Neural cell (in vitro differentiated cells): ENCODE data around the gene ETF1. TPM values are rescaled to one million over a fixed set of nuclear protein-coding genes. Genes with fewer than 3 reads are reported as not detected.

Experiments
- H2AFZ ChIP-seq: fragments of 200-600, 300-800 bp; sonication (generic), shearing (Covaris generic); 2 replicates; pipeline ENCODE4 v1.6.0; 2014; ENCODE audit warnings: low read depth, mild to moderate bottlenecking, antibody characterized with exemption, low read length, moderate library complexity
- H3F3A ChIP-seq: fragments of 200-600 bp; shearing (Covaris generic); 2 replicates; pipeline ENCODE4 v1.6.1; 2016; ENCODE audit warnings: mild to moderate bottlenecking, moderate library complexity, mixed read lengths, antibody characterized with exemption, low read length; ENCODE audit not compliant: insufficient read depth, poor library complexity, severe bottlenecking
- H3K27ac ChIP-seq: fragments of 200-600, 300-800 bp; sonication (generic), shearing (Covaris generic); 2 replicates; pipeline ENCODE4 v1.5.1; 2014; ENCODE audit warnings: mild to moderate bottlenecking, low read length, moderate library complexity
- H3K27me3 ChIP-seq: fragments of 300-800, 200-600 bp; sonication (generic), shearing (Covaris generic); 2 replicates; pipeline ENCODE4 v1.6.0; 2014; ENCODE audit warnings: mild to moderate bottlenecking, low read depth, low read length, moderate library complexity; ENCODE audit not compliant: insufficient read depth
- H3K36me3 ChIP-seq: fragments of 300-800, 200-600 bp; sonication (generic), shearing (Covaris generic); 2 replicates; pipeline ENCODE4 v1.5.1; 2014; ENCODE audit warnings: mild to moderate bottlenecking, antibody characterized with exemption, low read length, moderate library complexity; ENCODE audit not compliant: insufficient read depth
- H3K4me2 ChIP-seq: fragments of 300-800, 200-600 bp; sonication (generic), shearing (Covaris generic); 2 replicates; pipeline ENCODE4 v1.6.0; 2014; ENCODE audit warnings: mild to moderate bottlenecking, low read length
- H3K4me3 ChIP-seq: fragments of 300-800, 200-600 bp; sonication (generic), shearing (Covaris generic); 2 replicates; pipeline ENCODE4 v1.5.1; 2014; ENCODE audit warnings: mild to moderate bottlenecking, low read length, moderate library complexity
- H3K79me2 ChIP-seq: fragments of 200-600 bp; shearing (Covaris generic); replicated peaks from 2 replicates; pipeline ENCODE4 v1.6.0; 2014; ENCODE audit warnings: mild to moderate bottlenecking, low read length, moderate library complexity; ENCODE audit not compliant: insufficient read depth
- H3K9ac ChIP-seq: fragments of 300-800, 200-600 bp; sonication (generic), shearing (Covaris generic); 2 replicates; pipeline ENCODE4 v1.6.1; 2016; ENCODE audit warnings: mild to moderate bottlenecking, low read length, mixed read lengths
- H3K9me2 ChIP-seq: fragments of 200-600 bp; shearing (Covaris generic); 2 replicates; pipeline ENCODE4 v1.6.1; 2016; ENCODE audit warnings: mild to moderate bottlenecking, low read length, mixed read lengths; ENCODE audit not compliant: insufficient read depth
- H3K9me3 ChIP-seq: fragments of 200-600, 300-800 bp; sonication (generic), shearing (Covaris generic); 2 replicates; pipeline ENCODE4 v1.6.1; 2016; ENCODE audit warnings: mild to moderate bottlenecking, mixed run types, low read length, moderate library complexity, mixed read lengths
- H4K20me1 ChIP-seq: fragments of 200-600 bp; shearing (Covaris generic); 2 replicates; pipeline ENCODE4 v1.6.1; 2016; ENCODE audit warnings: mild to moderate bottlenecking, mixed run types; ENCODE audit not compliant: insufficient read depth
- CTCF ChIP-seq: fragments of 450-650 bp; IDR thresholded peaks from 2 replicates; pipeline ENCODE4 v1.5.1; 2014; ENCODE audit warnings: antibody characterized with exemption, mild to moderate bottlenecking, moderate library complexity; ENCODE audit not compliant: poor library complexity, severe bottlenecking
- EP300 ChIP-seq: fragments of 450-650 bp; conservative IDR thresholded peaks from 2 replicates; pipeline ENCODE4 v1.6.1; 2014; ENCODE audit warnings: antibody characterized with exemption, mild to moderate bottlenecking, moderate library complexity; ENCODE audit not compliant: poor library complexity, severe bottlenecking
- EZH2 ChIP-seq: fragments of 200-600, 300-800 bp; shearing (Covaris generic), sonication (generic); IDR thresholded peaks from 2 replicates; pipeline ENCODE4 v1.6.1; 2014; ENCODE audit warnings: antibody characterized with exemption, low read length, borderline replicate concordance, mild to moderate bottlenecking; ENCODE audit not compliant: insufficient read depth, poor library complexity, severe bottlenecking
- MXI1 ChIP-seq: fragments of 450-650 bp; conservative IDR thresholded peaks from 2 replicates; pipeline ENCODE4 v1.6.1; 2014; ENCODE audit warnings: antibody characterized with exemption, mild to moderate bottlenecking; ENCODE audit not compliant: poor library complexity, severe bottlenecking
- POLR2AphosphoS5 ChIP-seq: IDR thresholded peaks from 2 replicates; pipeline ENCODE4 v1.6.1; 2012
- RAD21 ChIP-seq: fragments of 450-650 bp; conservative IDR thresholded peaks from 2 replicates; pipeline ENCODE4 v1.6.1; 2014; ENCODE audit warnings: antibody characterized with exemption, mild to moderate bottlenecking, moderate library complexity
- SMC3 ChIP-seq: fragments of 450-650 bp; conservative IDR thresholded peaks from 2 replicates; pipeline ENCODE4 v1.6.1; 2014; ENCODE audit warnings: antibody characterized with exemption, mild to moderate bottlenecking, moderate library complexity; ENCODE audit not compliant: poor library complexity
- TAF1 ChIP-seq: IDR thresholded peaks from 2 replicates; pipeline ENCODE4 v1.6.1; 2012; ENCODE audit warnings: low read depth
- polyA plus RNA-seq: library from polyadenylated mRNA; depleted of rRNA; stranded (reverse); fragments of >200 nt; gene quantifications from 2 replicates; pipeline ENCODE4 v1.2.3, GENCODE V29; 2014
- TF ChIP-seq, protein P1 (sequence below): IDR thresholded peaks from 2 replicates; pipeline ENCODE4 v1.6.1; 2012; ENCODE audit warnings: borderline replicate concordance

The ETF1 gene
- polyA plus RNA-seq, 1 donor from 2014 or later = 62.1 TPM

DNA sequence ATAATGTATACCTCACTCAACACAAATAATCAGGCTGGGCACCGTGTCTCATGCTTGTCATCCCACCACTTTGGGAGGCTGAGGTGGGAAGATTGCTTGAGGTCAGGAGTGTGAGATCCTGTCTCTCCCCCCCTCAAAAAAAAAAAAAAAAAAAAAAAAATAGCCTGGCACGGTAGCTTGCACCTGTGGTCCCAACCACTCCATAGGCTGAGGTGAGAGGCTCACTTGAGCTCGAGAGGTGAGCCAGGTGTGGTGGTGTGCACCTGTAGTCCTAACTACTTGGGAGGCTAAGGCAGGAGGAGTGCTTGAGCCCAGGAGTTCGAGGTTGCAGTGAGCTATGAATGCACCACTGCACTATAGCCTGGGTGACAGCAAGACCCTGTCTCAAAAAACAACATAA, 9.6 kb upstream of the ETF1 start:
- Histone ChIP-seq H2AFZ (no peak overlapping the region), H3K27ac (no peak overlapping the region), H3K4me3 (no peak overlapping the region), H3K36me3 (peaks cover 14% of the 10 kb centered on the region), H3K9ac (no peak overlapping the region), H3K27me3 (no peaks in the 10 kb centered on the region), H3K79me2 (peaks cover 9% of the 10 kb centered on the region), H3K4me2 (no peak overlapping the region), H3F3A (no peaks in the 10 kb centered on the region), H4K20me1 (no peaks in the 10 kb centered on the region), H3K9me3 (no peaks in the 10 kb centered on the region), H3K9me2 (no peaks in the 10 kb centered on the region)
- TF ChIP-seq EZH2 = no peak
- TF ChIP-seq POLR2AphosphoS5 = no peak
- no peak for TF ChIP-seq TAF1
- TF ChIP-seq, protein P1, sequence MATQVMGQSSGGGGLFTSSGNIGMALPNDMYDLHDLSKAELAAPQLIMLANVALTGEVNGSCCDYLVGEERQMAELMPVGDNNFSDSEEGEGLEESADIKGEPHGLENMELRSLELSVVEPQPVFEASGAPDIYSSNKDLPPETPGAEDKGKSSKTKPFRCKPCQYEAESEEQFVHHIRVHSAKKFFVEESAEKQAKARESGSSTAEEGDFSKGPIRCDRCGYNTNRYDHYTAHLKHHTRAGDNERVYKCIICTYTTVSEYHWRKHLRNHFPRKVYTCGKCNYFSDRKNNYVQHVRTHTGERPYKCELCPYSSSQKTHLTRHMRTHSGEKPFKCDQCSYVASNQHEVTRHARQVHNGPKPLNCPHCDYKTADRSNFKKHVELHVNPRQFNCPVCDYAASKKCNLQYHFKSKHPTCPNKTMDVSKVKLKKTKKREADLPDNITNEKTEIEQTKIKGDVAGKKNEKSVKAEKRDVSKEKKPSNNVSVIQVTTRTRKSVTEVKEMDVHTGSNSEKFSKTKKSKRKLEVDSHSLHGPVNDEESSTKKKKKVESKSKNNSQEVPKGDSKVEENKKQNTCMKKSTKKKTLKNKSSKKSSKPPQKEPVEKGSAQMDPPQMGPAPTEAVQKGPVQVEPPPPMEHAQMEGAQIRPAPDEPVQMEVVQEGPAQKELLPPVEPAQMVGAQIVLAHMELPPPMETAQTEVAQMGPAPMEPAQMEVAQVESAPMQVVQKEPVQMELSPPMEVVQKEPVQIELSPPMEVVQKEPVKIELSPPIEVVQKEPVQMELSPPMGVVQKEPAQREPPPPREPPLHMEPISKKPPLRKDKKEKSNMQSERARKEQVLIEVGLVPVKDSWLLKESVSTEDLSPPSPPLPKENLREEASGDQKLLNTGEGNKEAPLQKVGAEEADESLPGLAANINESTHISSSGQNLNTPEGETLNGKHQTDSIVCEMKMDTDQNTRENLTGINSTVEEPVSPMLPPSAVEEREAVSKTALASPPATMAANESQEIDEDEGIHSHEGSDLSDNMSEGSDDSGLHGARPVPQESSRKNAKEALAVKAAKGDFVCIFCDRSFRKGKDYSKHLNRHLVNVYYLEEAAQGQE = no peak
- TF ChIP-seq EP300 = no peak
- no peak for TF ChIP-seq SMC3
- no peak for TF ChIP-seq MXI1
- TF ChIP-seq CTCF = no peak
- no peak for TF ChIP-seq RAD21

GRCh38 chr5:138549414-138549813, 6.4 kb upstream of the ETF1 start:
- H3K4me2 ChIP-seq = no peak overlapping the region
- no peaks in the 10 kb centered on the region for H3K9me3 ChIP-seq
- H3K4me3 ChIP-seq = no peak overlapping the region
- H2AFZ ChIP-seq = no peak overlapping the region
- H3K27ac ChIP-seq = no peak overlapping the region
- no peaks in the 10 kb centered on the region for H3K36me3 ChIP-seq
- no peaks in the 10 kb centered on the region for H3F3A ChIP-seq
- H4K20me1 ChIP-seq = no peaks in the 10 kb centered on the region
- peaks cover 24% of the 10 kb centered on the region for H3K79me2 ChIP-seq
- H3K9me2 ChIP-seq = no peaks in the 10 kb centered on the region
- TF ChIP-seq CTCF (no peak), MXI1 (no peak), SMC3 (no peak), EZH2 (no peak), EP300 (no peak), TAF1 (no peak), RAD21 (no peak), POLR2AphosphoS5 (no peak)
- TF ChIP-seq, protein P1 = no peak
- no peaks in the 10 kb centered on the region for H3K27me3 ChIP-seq
- H3K9ac ChIP-seq = no peak overlapping the region
